NCI-H2196 treated with DMSO at 0.1 percent for 48 hours (cell line): ENCODE results near the gene KIF26B.

ENCODE experiments used
- DNase-seq: peaks from one replicate; lab custom pipeline; 2025; ENCODE audit not compliant: unreplicated experiment; lab: John Stamatoyannopoulos, UW

KIF26B gene

DNA sequence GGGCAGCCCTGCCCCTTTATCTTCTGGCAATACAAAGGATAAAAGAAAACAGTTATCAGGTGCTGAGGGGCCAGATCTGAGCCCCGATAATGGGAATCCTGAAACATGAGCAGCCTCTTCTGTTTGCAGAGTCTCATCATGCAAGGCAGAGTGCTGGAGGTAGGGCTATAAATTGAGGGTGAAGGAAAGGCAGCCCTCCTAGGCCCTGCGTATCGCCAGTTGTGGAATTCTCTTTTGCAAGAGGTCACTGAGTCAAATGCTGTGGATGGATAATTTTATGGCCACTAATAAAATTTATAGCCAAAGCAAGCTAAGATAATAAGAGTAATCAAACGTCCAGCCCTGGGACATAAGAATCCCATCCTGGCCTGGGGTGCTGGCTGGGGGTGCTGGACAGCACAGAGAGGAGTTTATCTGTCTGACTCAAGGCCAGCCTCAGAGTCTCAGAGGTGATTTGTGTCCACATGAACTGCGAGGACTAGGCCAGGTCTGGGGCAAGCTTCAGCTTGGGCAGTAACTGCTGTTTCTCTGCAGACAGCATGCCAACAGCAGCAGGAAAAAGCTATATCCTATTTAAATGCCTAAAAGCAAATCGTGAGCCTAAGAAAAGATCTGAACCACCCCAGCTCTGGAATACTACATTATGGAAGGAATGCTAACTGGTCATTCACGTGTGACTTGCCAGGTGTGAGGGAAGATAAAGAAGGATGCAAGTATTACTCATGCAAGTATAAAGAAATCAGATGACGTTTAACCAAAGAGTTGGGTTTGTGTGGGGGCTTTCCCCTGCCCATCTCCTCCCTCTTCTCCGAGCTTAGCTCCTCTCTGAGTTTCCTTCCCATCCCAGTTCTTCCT lies 254.8 kb downstream of the KIF26B start:
- DNase-seq: no peak

DNA sequence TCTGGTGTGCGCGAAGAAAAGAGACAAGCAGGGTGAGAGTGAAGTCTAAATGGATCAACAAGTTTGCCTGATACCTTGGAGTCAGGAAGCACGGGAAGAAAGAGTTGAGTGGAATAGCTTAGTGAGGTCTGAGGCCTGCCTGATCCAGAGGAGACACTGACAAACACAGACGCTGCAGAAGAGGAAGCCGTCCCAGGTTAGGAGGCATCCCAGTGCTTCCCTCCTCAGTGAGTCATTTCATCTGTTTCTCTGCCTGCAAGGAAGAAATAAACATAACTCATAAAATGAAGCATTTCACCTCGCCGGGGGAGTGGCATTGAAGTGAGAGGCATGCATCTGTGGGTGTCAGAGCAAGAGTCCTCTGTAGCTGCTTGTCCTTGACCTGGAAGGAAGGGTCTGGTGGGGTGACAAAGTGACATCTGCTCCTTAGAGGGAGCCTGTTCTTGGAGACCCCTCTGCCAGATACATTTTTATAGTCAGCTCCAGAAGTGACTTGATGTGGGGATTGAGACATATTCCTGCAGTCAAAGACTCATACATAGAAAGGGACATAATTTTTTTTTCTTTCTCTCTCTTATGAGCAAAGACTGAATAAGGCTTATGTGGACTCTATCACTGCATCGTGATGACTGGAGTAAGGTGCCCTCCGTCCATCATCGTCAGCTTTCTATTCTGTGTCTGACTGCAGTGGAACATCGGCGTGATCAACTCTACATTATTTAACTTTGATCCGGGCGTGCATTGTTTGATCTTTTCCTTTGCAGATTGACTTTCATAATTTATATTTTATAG lies 256.7 kb downstream of the KIF26B start:
- DNase-seq: no peak

DNA sequence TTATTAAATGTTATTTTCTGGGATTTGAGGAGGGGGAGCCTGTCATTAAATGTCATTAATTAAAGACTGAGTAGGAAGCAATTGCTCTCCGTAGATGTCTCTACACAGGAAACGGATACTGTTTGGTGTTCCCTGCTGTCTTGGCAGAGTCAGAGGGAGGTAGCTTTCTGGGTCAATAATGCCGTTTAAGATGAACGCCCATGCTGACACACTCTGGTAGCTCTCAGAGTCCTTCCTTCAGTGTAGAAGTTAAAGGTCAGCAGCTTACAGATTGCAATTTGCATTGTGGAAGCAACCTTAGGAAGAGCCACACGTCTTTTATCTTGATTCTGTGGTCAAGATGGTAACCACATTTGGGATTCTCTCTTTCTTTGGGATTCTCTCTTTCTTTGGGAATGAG lies 257.5 kb downstream of the KIF26B start:
- DNase-seq: no peak

DNA sequence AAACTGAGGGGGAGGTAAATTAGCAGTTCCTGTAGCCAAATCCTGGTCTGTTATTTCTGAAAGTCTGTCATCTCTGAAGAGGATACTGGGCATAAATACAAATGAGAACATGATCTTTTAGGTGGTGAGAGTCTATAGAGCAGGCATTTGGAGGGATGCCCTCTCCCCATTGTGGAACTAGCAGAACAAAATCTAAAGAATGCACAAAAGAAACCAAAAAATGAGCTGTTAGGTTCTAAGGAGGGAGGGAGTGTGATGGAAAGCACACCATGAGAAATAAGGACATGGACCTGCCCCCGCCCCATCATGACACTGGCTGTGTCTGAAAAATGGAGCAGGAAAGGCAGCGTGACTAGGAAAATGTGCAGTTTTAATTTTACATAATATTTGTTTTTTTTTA lies 262.0 kb downstream of the KIF26B start:
- DNase-seq: no peak

DNA sequence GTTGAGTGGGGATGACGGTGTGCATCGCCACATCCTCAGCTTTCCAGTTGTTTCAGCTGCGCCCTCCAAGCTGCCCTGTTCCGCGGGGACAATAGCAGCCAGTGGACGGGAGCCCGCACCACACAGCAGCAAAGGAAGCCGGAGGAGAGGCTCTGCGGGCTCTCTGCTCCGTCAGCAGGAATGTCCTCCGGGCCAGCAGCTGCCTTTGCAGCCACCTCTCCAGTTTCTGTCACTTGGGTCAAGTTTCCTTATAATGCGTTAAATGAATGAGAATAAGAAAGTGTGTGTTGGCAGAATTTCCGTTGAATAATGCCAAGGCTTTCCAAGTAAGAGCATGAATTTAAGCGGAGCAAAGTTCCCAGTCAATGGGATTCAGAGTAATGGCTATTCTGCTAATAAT lies 263.3 kb downstream of the KIF26B start:
- DNase-seq: no peak

DNA sequence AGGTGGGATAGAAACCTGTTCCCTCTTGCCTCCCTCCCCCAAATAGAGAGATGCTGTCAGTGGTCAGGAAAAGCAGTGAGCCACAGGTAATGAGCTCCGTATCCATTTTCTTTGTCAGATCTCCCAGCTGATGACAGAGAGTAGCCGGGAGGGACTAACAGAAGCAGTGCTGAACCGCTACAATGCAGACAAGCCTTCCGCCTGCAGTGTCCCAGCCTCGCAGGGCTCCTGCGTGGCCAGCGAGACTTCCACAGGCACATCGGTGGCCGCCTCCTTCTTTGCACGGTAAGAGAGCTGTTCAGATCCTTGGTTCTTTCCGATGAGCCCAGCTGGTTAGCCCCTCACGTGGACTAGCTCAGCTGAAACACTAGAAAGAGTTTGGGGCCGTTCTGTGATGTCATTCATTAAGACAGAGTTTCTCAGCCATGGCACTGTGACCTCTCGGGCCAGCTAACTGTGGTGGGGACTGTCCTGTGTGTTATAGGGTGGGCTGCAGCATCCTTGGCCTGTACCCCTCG lies 264.7 kb downstream of the KIF26B start:
- no peak for DNase-seq

DNA sequence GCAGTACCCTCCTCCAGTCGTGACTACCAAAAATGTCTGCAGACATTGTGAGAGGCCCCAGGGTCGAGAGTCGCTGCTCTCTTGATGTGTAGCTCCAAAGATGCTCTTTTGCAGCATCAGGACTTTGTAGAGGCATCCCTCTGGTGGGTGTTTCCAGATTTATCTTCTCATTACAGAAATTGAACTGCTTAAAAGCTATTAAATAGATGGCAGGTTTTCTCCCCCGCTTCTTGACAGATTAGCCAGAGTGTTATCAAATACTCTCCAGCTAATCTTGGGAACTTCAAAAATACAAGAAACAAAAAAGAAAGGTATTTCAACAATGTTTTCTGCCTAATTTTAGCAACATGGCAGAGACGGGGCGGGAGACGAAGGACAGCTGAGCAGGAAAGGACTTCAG lies 265.2 kb downstream of the KIF26B start:
- DNase-seq: no peak

DNA sequence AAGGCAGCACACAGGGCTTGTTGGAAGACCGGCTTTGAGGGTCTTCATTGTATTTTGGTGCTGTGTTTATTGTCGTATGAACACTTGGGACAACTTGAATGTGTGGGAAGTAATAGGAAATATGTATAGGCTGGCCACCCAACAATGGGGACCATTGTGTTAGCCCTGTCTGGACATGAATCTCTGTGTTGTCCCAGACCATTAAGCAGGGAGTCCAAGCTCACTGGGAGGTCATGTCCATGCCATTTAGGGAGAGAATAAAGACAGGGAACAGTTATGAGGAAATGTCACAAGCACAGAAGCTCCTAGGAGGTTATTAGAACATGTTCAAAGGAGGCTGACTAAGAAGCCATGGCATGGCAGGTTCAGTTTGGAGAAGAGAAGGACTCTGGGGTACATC lies 266.1 kb downstream of the KIF26B start:
- DNase-seq: no peak

DNA sequence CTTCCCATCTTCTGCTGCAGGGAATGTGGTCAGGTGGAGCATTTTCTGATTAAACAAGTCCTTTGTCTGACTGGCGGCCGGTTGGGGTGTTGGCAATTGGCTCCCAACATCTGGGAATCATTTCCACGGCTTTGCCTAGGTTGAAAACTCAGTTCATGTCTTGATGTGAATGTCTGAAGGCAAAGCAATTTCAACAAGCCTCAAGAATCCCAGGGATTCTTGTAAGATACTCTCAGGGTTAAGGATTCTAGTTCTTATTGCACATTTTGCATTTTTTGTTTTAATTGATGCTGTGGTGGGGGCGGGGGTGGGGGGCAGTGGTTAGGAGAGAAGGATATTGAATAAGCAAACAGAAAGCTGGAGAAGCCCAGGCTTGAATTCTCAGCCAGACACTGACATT lies 273.9 kb downstream of the KIF26B start:
- DNase-seq: no peak

DNA sequence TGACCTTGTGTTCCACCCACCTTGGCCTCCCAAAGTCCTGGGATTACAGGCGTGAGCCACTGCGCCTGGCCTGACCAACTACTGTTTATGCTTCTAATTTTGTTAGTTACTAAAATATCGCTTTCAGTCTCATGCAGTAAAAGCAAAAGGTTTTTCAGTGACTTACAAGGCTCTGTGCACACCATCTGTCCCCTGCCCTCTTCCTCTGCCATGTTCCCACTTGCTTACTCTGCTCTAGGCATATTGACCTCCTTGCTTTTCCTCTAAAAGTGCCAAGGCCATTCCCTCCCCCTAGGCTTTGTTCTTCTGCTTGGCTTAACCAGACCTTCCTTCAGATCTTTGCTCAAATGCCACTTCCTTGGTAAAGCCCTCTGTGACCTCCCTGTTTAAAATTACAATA lies 276.9 kb downstream of the KIF26B start:
- DNase-seq: no peak

DNA sequence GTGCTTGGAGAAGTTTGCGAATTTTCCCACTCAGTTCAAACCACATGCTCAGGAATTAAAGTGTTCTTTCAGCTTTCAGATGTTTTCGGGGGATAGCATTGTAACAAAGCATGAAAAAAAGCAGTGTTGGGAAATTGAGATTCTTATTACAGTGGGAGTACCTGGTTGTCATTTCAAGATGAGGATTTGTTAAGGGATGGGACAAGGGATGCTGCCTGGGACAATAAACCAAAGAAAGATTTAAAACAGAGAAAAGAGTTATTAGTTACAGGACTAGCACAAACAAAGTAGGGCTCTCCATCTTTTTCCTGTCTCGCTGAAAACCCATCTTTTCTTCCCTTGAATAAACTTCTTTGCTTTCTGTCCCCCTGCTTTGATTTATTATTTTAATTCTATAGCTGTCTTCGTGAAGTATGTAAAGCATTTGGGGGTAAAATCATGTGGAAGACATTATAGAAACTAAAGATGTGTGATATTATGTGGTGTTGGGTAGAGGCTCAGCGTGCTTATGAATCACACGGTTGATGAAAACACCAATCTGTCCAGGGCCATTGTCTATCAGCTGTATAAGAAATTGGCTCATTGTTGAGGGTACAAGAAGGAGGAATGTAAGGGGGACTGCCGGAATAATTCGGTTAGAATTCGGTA lies 277.6 kb downstream of the KIF26B start:
- DNase-seq: no peak

DNA sequence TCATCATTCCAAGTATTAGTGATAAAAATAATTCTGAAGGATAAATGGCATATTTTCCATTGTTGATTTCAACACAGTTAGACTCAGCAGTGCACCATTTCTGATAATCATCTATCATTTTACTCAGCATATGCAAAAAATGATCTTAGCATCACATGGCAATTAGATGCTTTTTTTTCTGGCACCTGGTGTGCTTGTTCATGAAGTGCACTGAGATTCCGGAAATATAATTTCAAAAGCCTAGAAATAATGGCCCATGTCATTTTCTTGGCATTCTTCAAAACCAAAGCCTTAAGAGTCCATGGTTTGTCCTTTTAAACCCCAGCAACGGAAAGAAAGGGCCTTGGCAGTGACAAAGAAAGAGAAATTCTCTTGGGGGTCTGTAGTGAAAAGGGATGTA lies 278.8 kb downstream of the KIF26B start:
- no peak for DNase-seq

DNA sequence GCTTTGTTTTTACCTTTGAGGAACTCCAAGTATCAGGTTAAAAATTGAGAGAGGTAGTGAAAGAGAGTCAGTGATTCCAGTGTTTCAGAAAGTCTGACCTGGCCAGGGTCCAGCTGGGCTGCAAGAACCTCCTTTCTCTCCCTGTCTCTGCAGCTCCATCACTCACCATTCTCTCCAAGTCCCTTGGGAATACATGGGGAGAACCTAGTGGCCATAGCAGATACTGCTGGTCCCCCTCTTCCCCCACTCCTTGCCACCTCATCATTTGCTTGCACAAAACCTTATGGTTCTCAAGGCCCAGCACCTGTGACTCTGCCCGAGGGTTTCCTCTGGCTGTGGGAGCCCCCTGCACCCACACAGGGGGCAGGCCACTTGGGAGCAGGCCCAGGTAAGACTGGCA lies 279.5 kb downstream of the KIF26B start:
- no peak for DNase-seq

DNA sequence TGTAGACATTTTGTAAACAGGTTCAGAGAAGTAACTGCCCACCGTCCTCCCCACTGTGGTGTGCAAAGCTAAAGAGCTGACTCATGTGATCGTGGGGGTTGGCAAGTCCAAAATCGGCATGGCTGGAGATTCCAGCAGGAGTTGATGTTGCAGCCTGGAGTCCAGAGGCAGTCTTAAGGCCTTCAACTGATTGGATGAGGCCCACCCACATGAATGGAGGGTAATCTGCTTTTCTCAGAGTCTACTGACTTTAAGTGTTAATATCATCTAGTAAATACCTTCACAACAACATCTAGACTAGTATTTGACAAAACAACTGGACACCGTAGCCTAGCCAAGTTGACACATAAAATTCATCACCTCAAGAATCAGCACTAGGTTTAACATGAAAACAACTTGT lies 281.6 kb downstream of the KIF26B start:
- no peak for DNase-seq

DNA sequence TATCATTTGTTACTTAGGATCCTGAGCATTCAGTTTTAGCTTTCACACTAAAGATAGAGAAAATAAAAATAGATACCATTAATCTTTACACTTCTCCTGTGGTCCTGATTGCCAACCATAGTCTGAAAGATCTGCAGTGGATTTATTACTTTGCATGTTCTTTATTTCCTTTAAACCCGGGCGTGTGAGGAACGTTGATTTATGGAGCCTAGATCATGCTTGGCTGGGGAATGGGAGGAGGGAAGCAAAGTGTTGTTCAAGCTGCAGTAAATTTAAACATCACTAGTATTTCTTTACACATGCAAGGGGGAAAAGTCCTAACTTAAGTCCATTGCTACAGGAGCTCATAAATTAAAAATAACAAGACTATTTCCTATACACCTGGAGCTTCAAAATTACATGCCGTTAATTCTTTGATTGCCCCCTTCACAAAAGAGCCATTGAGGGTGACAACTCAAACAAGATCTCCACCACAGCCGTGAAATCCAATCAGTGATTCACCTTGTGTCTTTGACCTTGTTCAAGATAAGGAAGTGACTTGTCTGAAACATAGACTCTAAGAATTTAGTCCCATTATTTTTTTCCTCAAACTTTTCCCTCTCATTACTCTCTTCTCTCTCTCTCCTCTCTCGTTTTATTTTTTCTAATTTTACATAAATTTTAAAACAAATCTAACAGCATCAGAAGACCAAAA lies 282.7 kb downstream of the KIF26B start:
- DNase-seq: no peak

DNA sequence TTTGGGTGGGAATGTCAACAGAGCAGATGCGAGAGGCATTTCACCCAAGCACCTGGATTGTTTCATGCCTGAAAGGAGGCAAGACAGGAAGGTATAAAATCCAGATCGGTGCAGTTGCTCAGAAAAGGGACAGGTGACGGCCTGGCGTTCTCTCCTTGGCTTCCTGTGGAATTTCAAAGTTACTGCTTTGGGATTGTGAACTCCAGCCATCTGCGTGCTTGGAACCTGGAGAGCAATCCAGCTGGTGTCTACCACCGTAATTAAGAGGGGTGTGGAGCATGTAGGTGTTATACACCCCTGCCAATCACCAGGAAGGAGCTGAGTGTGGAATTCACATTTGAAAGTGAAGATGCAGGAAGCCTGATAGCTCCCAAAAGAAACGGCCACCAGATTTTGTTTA lies 286.1 kb downstream of the KIF26B start:
- no peak for DNase-seq

DNA sequence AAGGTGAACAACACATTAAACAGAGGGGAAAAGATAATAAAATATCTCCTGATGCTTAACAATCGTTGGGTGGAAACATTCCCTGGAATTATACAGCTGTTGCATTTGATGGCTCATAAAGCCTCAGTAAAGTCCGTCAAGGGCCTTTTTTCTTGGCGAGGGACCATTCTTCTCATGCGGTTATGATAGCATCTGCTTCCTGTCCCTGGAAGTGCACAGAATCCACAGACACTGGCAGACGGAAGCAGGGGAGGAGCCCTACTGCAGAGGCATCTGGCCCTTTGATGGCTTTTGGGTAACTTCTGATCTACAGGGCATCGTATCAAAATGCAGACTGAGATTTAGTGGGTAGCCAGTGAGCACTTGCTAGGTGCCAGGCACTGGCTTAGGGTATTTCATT lies 286.9 kb downstream of the KIF26B start:
- DNase-seq: no peak

DNA sequence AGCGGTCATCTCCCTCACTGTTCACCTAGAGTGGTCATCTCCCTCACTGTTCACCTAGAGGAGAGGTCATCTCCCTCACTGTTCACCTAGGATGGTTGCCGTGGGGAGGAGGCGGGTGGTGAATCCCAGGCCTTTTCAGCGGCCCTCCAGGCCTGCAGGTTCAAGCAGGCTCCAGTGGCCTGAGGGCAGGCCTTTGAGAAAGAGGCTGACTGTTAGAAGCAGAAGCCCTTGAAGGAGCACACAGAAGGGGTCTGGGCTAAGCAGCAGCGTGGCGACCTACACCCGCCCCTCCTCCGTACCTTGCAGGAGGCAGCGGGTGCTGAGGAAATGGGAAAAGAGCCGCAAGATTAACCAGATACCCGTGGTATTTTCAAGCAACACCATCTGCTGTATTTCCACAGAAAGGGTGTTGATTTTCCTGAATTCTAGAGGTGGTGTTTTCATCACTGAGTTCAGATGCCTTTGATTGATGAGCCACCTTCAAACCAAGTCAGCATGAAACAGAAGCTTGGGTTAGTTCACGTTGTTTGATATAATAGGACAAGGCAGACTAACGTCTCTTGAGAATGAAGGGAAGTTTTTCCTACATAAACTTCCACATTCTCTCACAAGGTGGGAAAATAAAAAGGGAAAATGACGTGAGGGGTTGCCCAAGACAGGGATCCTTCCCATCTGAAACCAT lies 289.5 kb downstream of the KIF26B start:
- DNase-seq: no peak

DNA sequence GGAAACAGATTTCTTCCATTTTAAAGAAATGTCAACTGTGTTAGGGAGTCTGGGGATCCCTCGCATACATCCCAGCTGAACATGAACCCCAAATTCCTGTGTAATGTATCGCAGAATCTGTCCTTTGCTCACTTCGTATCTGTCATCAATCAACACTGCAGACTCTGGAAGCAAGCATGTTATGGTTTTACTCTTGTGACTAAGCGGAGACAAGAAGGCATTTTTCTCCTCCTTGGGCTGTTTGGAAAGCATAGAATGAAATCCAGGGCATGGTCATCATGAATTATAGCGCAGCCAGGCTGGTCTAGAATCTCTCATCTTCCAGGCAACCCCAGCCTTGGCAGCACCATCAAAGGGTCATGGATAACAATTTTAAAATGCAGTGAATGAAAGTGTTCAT lies 290.2 kb downstream of the KIF26B start:
- DNase-seq: no peak

DNA sequence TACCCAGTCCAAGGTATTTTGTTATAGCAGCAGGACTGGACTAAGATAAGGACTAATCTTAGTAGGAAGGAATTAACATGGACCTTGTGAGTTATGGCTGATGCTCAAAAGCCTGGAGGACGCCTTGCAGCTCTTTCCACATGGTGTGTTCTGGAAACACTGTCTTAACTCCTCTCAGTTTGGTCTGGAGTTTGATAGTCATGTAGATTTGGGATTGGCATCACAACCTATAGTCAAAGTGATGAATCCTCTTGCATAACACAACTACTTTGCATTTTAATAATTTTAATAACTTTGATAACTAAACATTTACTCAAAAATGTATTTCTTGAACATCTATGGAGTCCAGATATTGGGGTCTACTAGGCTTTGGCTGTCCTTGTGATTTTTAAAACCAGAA lies 293.7 kb downstream of the KIF26B start:
- no peak for DNase-seq
